H9 (cell line): ENCODE results near the gene TBX15. TPM values are rescaled to one million over a fixed set of nuclear protein-coding genes. Genes with fewer than 3 reads are reported as not detected.

Experiments
- DNase-seq: peaks from one replicate; pipeline ENCODE4 v3.0.0-alpha.2; 2017
- H2AFZ ChIP-seq: one replicate; pipeline ENCODE4 v1.6.1; 2013; ENCODE audit warnings: mild to moderate bottlenecking, low read length, control low read depth, moderate library complexity
- H2AK5ac ChIP-seq: 2 replicates; pipeline ENCODE4 v1.6.1; 2013; ENCODE audit warnings: low read length, control low read depth, mixed read lengths; ENCODE audit not compliant: insufficient read length
- H2BK120ac ChIP-seq: one replicate; pipeline ENCODE4 v1.6.1; 2013; ENCODE audit warnings: low read depth, mild to moderate bottlenecking, low read length, control low read depth, inconsistent platforms; ENCODE audit not compliant: poor library complexity, severe bottlenecking
- H2BK12ac ChIP-seq: 2 replicates; pipeline ENCODE4 v1.6.1; 2013; ENCODE audit warnings: low read length, control low read depth, mixed read lengths, low read depth; ENCODE audit not compliant: insufficient read length
- H2BK15ac ChIP-seq: 2 replicates; pipeline ENCODE4 v1.6.1; 2013; ENCODE audit warnings: low read depth, low read length, control low read depth
- H2BK20ac ChIP-seq: one replicate; pipeline ENCODE4 v1.6.1; 2013; ENCODE audit warnings: low read depth, mild to moderate bottlenecking, low read length, control low read depth, inconsistent platforms; ENCODE audit not compliant: poor library complexity, severe bottlenecking
- H2BK5ac ChIP-seq: 2 replicates; pipeline ENCODE4 v1.6.1; 2013; ENCODE audit warnings: low read length, control low read depth, mixed read lengths; ENCODE audit not compliant: insufficient read length
- H3K14ac ChIP-seq: 2 replicates; pipeline ENCODE4 v1.6.1; 2013; ENCODE audit warnings: low read length, control low read depth; ENCODE audit not compliant: insufficient read depth
- H3K18ac ChIP-seq: 2 replicates; pipeline ENCODE4 v1.6.1; 2013; ENCODE audit warnings: low read depth, mild to moderate bottlenecking, mixed read lengths, low read length, control low read depth; ENCODE audit not compliant: insufficient read length
- H3K23ac ChIP-seq: 2 replicates; pipeline ENCODE4 v1.6.1; 2013; ENCODE audit warnings: low read length, control low read depth, mixed read lengths, low read depth; ENCODE audit not compliant: insufficient read length
- H3K23me2 ChIP-seq: 2 replicates; pipeline ENCODE4 v1.6.1; 2013; ENCODE audit warnings: low read depth, mild to moderate bottlenecking, mixed read lengths, low read length, control low read depth; ENCODE audit not compliant: insufficient read length, poor library complexity, severe bottlenecking
- H3K27ac ChIP-seq: 2 replicates; pipeline ENCODE4 v1.5.1; 2013; ENCODE audit warnings: low read length, control low read depth, mixed read lengths, low read depth; ENCODE audit not compliant: insufficient read length
- H3K27me3 ChIP-seq: 2 replicates; pipeline ENCODE4 v1.6.1; 2013; ENCODE audit warnings: low read length, control low read depth, inconsistent platforms; ENCODE audit not compliant: insufficient read depth
- H3K4ac ChIP-seq: 2 replicates; pipeline ENCODE4 v1.6.1; 2013; ENCODE audit warnings: low read depth, mild to moderate bottlenecking, control low read depth, inconsistent platforms, low read length, moderate library complexity
- H3K4me1 ChIP-seq: 2 replicates; pipeline ENCODE4 v1.6.1; 2013; ENCODE audit warnings: low read length, control low read depth, inconsistent platforms; ENCODE audit not compliant: insufficient read depth
- H3K4me2 ChIP-seq: 2 replicates; pipeline ENCODE4 v1.6.1; 2013; ENCODE audit warnings: low read length, control low read depth, mixed read lengths; ENCODE audit not compliant: insufficient read length, insufficient read depth
- H3K56ac ChIP-seq: 2 replicates; pipeline ENCODE4 v1.6.1; 2013; ENCODE audit warnings: low read depth, mild to moderate bottlenecking, mixed read lengths, low read length, control low read depth; ENCODE audit not compliant: insufficient read length
- H3K79me1 ChIP-seq: 2 replicates; pipeline ENCODE4 v1.6.1; 2013; ENCODE audit warnings: low read depth, mild to moderate bottlenecking, moderate library complexity, low read length, control low read depth, inconsistent platforms; ENCODE audit not compliant: insufficient read depth, poor library complexity, severe bottlenecking
- H3K79me2 ChIP-seq: 2 replicates; pipeline ENCODE4 v1.6.1; 2013; ENCODE audit warnings: low read length, control low read depth, inconsistent platforms; ENCODE audit not compliant: insufficient read depth
- H3K9ac ChIP-seq: 2 replicates; pipeline ENCODE4 v1.6.1; 2013; ENCODE audit warnings: low read length, control low read depth, mixed read lengths; ENCODE audit not compliant: insufficient read length; ENCODE audit errors: extremely low read depth
- H3K9me3 ChIP-seq: one replicate; pipeline ENCODE4 v1.6.1; 2013; ENCODE audit warnings: low read depth, low read length, inconsistent platforms; ENCODE audit not compliant: control insufficient read depth
- H3T11ph ChIP-seq: one replicate; pipeline ENCODE4 v1.6.1; 2013; ENCODE audit warnings: mild to moderate bottlenecking, low read length, control low read depth, inconsistent platforms
- H4K20me1 ChIP-seq: one replicate; pipeline ENCODE4 v1.6.1; 2013; ENCODE audit not compliant: control insufficient read depth, insufficient read length, insufficient read depth
- H4K5ac ChIP-seq: 2 replicates; pipeline ENCODE4 v1.6.1; 2013; ENCODE audit warnings: low read depth, mild to moderate bottlenecking, mixed read lengths, low read length, control low read depth; ENCODE audit not compliant: insufficient read length
- H4K8ac ChIP-seq: replicated peaks from 2 replicates; pipeline ENCODE4 v1.6.1; 2013; ENCODE audit warnings: low read length, control low read depth, mixed read lengths, low read depth; ENCODE audit not compliant: insufficient read length
- H4K91ac ChIP-seq: 2 replicates; pipeline ENCODE4 v1.6.1; 2013; ENCODE audit warnings: low read depth, mild to moderate bottlenecking, moderate library complexity, mixed read lengths, low read length, control low read depth; ENCODE audit not compliant: insufficient read length
- H3K27ac Mint-ChIP-seq, 3 experiments: 2 replicates in 2 of 3; 3 replicates in 1 of 3; pipeline ENCODE4 v1.8.0; 2020 to 2021; ENCODE audit warnings: mixed read lengths in 3 of 3, mild to moderate bottlenecking in 1 of 3, moderate library complexity in 1 of 3
- H3K27me3 Mint-ChIP-seq: 2 replicates; pipeline ENCODE4 v1.8.0; 2021; ENCODE audit warnings: low read depth, mild to moderate bottlenecking, moderate library complexity, mixed read lengths
- H3K36me3 Mint-ChIP-seq, 3 experiments: 2 replicates in 2 of 3; 3 replicates in 1 of 3; pipeline ENCODE4 v1.8.0; 2020 to 2021; ENCODE audit warnings: low read depth in 3 of 3, mixed read lengths in 3 of 3; ENCODE audit not compliant: insufficient read depth in 1 of 3
- H3K4me1 Mint-ChIP-seq, 2 experiments: 2 replicates each; pipeline ENCODE4 v1.8.0; 2020; ENCODE audit warnings: mixed read lengths in 2 of 2
- H3K4me3 Mint-ChIP-seq, 2 experiments: 2 replicates in 1 of 2; 3 replicates in 1 of 2; pipeline ENCODE4 v1.8.0; 2020 to 2021; ENCODE audit warnings: mild to moderate bottlenecking in 2 of 2, mixed read lengths in 2 of 2, moderate library complexity in 1 of 2
- H3K9me3 Mint-ChIP-seq, 2 experiments: 2 replicates in 1 of 2; 3 replicates in 1 of 2; pipeline ENCODE4 v1.8.0; 2020; ENCODE audit warnings: mild to moderate bottlenecking in 2 of 2, mixed read lengths in 2 of 2, moderate library complexity in 1 of 2
- WGBS: extraction: QIAGEN DNeasy Blood & Tissue Kit; methylation state at CpG from one replicate; pipeline ENCODE4 v1.1.7; 2013; ENCODE audit warnings: missing lambda C conversion rate, low lambda C conversion rate, mixed read lengths; ENCODE audit not compliant: insufficient read length; ENCODE audit errors: extremely low coverage; 5-methylcytosine and 5-hydroxymethylcytosine counted together
- total RNA-seq: library from RNA; stranded (reverse); gene quantifications from 2 replicates; pipeline ENCODE4 v1.2.1, GENCODE V29; 2021
- TF ChIP-seq, protein P1 (sequence below): fragments of 200-600 bp; sonication (generic); conservative IDR thresholded peaks from 3 replicates; pipeline ENCODE4 v1.8.0; 2021; ENCODE audit warnings: antibody characterized with exemption, mild to moderate bottlenecking

TBX15 gene
- total RNA-seq, 1 experiment from 2014 or later = 0.07 TPM

- TF ChIP-seq, protein P1, sequence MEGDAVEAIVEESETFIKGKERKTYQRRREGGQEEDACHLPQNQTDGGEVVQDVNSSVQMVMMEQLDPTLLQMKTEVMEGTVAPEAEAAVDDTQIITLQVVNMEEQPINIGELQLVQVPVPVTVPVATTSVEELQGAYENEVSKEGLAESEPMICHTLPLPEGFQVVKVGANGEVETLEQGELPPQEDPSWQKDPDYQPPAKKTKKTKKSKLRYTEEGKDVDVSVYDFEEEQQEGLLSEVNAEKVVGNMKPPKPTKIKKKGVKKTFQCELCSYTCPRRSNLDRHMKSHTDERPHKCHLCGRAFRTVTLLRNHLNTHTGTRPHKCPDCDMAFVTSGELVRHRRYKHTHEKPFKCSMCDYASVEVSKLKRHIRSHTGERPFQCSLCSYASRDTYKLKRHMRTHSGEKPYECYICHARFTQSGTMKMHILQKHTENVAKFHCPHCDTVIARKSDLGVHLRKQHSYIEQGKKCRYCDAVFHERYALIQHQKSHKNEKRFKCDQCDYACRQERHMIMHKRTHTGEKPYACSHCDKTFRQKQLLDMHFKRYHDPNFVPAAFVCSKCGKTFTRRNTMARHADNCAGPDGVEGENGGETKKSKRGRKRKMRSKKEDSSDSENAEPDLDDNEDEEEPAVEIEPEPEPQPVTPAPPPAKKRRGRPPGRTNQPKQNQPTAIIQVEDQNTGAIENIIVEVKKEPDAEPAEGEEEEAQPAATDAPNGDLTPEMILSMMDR = no peak
- Mint-ChIP-seq H3K27ac (no peak overlapping the region), H3K27me3 (peaks cover 100% of the 10 kb centered on the region), H3K4me1 (peaks cover 22 to 44% of the 10 kb centered on the region in 2 experiments), H3K36me3 (no peaks in the 10 kb centered on the region; a peak in 1 of 7 replicates), H3K9me3 (peaks cover 0 to 4% of the 10 kb centered on the region in 2 experiments; a peak in 2 of 5 replicates), H3K4me3 (peak overlapping the region in 1 of 2 experiments; percentile 72; a peak in 3 of 5 replicates)
- Histone ChIP-seq H3K9ac (no peak overlapping the region), H2AFZ (no peak overlapping the region), H3K9me3 (no peaks in the 10 kb centered on the region), H3T11ph (no peak overlapping the region), H3K27me3 (peaks cover 95% of the 10 kb centered on the region), H4K91ac (no peak overlapping the region), H4K20me1 (no peaks in the 10 kb centered on the region), H2BK120ac (no peak overlapping the region), H3K4ac (no peak overlapping the region), H4K5ac (no peak overlapping the region), H3K23me2 (peaks cover 7% of the 10 kb centered on the region), H3K14ac (no peak overlapping the region), H3K79me2 (no peaks in the 10 kb centered on the region), H2BK20ac (no peak overlapping the region), H4K8ac (no peak overlapping the region), H2BK15ac (no peak overlapping the region), H2BK12ac (no peak overlapping the region), H3K23ac (no peak overlapping the region), H3K79me1 (no peaks in the 10 kb centered on the region), H2BK5ac (no peak overlapping the region), H2AK5ac (no peak overlapping the region), H3K4me1 (peaks cover 4% of the 10 kb centered on the region; the same call in 1 of the 2 replicates), H3K56ac (no peak overlapping the region), H3K18ac (no peak overlapping the region), H3K27ac (no peak overlapping the region), H3K4me2 (peak overlapping the region; percentile 49)
- no peak for DNase-seq
- WGBS = no CpG with 5 or more reads among the region's 27 CpGs
Measured at GRCh38 chr1:118999348-119000071, 11.4 kb upstream of the TBX15 start.
